C4-2B (cell line): ENCODE results near the gene PRDM8.

ENCODE experiments used
- H3K27ac ChIP-seq: fragments of 450-650 bp; 2 replicates; pipeline ENCODE4 v1.5.1; 2017
- ZFX ChIP-seq: fragments of 450-650 bp; IDR thresholded peaks from 2 replicates; pipeline ENCODE4 v1.6.1; 2017
- TF ChIP-seq, protein P1 (sequence below): fragments of 450-650 bp; conservative IDR thresholded peaks from 2 replicates; pipeline ENCODE4 v1.5.1; 2017; ENCODE audit warnings: mild to moderate bottlenecking

PRDM8 gene

DNA sequence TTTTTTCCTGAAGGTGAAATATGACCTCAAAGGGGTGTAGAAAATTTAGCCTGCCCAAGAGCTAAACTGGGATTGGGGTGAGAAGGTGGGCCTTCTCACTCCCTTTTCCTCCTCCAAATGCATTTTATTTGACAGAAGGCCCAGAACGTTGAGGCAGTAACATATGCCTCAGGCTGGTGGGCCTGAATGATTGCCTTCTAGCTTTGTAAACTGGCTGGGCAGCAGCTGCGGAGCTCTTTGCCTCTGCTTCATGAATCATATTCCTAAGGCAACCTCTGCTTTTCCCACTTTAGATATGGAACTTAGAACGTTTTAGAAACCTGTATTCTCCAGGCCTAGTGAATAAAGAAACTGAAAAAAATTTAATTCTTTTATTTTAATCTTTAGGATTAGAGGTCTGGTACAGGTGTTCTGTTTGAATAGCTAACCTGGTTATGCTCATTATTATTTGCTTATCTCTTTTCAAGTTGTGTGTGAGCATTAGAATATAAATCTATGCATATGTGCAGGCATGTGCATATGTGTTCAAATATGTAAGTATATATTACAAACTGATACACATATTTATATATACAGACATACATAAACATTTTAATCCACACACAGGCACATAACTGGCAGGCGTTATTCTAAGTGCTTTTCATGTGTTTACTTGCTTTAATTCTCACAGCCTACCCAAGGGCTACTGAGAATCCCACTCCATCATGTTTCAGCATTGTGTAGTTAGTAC lies 11.5 kb downstream of the PRDM8 start:
- no peak for TF ChIP-seq ZFX
- TF ChIP-seq, protein P1, sequence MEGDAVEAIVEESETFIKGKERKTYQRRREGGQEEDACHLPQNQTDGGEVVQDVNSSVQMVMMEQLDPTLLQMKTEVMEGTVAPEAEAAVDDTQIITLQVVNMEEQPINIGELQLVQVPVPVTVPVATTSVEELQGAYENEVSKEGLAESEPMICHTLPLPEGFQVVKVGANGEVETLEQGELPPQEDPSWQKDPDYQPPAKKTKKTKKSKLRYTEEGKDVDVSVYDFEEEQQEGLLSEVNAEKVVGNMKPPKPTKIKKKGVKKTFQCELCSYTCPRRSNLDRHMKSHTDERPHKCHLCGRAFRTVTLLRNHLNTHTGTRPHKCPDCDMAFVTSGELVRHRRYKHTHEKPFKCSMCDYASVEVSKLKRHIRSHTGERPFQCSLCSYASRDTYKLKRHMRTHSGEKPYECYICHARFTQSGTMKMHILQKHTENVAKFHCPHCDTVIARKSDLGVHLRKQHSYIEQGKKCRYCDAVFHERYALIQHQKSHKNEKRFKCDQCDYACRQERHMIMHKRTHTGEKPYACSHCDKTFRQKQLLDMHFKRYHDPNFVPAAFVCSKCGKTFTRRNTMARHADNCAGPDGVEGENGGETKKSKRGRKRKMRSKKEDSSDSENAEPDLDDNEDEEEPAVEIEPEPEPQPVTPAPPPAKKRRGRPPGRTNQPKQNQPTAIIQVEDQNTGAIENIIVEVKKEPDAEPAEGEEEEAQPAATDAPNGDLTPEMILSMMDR: no peak

DNA sequence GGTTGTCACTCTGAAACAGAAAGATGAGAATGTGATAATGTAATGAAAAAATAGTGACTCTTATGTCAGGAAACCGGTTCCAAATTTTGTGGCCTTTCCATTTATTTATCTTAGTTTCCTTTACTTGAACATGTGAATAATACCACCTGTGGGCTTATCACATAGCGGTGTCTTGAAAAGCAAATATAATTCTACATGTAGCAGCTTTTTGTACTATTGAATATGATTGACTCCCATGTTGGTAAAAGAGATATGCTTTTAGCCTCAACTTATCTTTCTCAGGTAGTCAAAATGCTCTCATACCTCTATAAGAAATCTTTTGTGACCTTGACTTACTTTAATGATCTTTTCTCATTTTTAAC lies 12.0 kb downstream of the PRDM8 start:
- H3K27ac ChIP-seq: no peak overlapping the region

More for the DNA sequence above, 11.5 kb downstream of the PRDM8 start:
- no peak overlapping the region for H3K27ac ChIP-seq

DNA sequence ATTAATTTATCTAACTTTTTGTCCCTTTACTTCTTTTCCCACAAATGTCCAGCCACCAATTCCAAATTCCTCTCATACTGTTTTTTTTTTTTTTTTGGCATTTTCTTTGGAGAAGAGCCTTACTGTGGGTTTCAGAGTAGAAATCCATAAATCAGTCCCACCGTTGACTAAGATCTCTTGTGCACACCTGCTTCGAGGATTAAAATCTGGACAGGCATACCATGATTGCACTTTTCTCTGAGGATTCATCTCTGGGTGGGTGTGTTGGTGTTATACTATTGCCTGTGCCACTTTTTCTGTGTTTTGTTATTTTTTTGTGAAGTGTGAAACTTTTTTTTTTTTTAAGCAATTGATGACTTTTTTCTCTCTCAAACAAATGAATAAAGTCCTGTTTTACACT lies 13.2 kb downstream of the PRDM8 start:
- no peak overlapping the region for H3K27ac ChIP-seq
- TF ChIP-seq, protein P1: no peak

More for the DNA sequence above, 12.0 kb downstream of the PRDM8 start:
- TF ChIP-seq ZFX: no peak
- TF ChIP-seq, protein P1: no peak

DNA sequence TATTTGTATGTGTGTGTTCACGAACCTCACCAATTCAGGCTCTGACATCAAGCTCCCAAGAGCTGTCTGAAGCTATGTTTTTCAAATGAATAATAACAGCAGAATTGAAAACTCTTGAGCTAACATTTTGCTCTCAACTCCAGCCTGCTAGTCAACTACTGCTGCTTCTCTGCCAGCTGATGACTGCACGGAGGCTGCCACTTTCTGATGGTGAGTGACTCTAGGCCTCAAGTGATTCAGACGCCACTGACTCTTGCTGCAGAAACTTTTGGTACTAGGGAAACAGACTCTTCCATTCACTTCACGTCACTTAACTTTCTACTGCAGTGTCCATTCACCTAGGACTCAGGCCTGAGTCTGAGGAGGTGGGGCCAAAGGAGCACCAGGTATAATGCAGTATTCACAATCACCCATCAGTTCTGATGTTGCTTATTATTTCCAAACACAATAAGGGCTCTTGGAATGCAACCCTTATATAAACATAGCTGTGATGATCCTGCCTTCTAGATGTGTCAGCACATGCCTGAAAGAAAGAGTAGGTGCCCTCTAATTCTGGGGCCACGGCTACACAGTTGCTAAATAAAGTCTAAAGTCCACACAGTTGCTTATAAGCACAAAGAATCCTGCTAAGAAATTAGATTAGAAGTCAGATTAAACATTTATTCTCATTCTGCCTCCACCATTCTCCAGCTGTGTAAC lies 16.0 kb downstream of the PRDM8 start:
- no peak overlapping the region for H3K27ac ChIP-seq
- no peak for TF ChIP-seq ZFX
- TF ChIP-seq, protein P1: no peak

DNA sequence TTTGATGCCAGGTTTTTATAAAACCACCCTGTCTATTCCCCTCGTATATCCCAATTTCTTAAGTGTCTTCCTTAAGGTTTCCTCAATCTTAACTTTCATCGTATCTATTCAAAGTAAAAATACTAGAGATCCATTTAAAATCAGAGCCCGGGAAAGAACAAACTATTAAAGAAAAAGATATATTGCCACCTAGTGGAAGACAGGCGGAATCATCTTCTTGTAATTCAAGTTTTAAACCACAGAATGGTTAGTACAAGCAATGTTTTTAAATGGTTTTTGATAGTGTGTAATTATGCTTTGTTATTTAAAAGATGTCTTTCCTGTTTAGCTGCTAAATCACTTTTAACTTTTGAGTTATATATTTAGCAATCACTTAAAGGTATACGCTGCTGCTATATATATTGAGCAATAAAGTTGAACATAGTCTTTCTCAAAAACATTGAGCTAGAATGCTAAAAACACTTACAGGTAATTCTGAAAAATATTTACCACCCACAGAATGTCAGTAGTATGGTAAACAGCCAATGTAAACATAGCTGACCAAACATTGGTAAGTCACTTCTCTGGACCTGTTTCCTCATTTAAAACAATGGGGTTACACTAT lies 18.2 kb downstream of the PRDM8 start:
- H3K27ac ChIP-seq: no peak overlapping the region
- TF ChIP-seq ZFX: no peak
- TF ChIP-seq, protein P1: peak; percentile 78

DNA sequence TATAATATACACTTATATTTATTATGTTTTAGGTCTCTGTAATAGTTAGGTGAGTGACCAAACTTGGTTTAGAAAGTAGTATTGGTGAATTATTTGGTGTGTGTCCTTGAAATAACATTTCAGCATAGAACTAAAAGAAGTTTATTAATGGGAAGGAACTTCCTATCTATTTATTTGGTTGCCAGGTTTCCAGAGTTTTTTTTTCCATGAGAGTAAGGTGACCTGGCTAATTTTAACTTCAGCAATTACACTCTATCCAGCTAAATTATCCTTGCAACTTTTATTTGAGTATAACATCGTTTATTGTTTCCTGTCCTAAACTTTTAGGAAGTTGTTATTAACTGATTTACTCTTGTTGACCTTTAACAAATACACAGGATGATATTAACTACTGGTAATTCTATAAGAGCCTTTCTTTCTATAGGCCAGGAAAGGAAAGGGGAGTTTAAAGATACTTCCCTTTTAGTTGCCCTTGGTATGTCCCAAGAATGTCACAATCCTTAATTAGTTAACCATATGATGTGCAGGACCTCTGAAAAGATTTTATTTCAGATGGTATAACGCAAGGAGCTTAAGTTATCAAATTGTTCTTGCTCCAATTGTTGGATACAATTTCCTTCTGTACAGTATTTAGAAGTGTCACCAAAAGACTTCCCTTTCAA lies 18.9 kb downstream of the PRDM8 start:
- TF ChIP-seq, protein P1: no peak
- TF ChIP-seq ZFX: no peak

More for the DNA sequence above, 18.9 kb downstream of the PRDM8 start:
- H3K27ac ChIP-seq: no peak overlapping the region
